Mammary epithelial cell (primary cell): Measurements from ENCODE around the gene ACRV1.

Source experiments
- CTCF ChIP-seq, 2 donors: IDR thresholded peaks in 1 of 2; conservative IDR thresholded peaks in 1 of 2; 2 replicates each; pipeline ENCODE4 v1.5.1; 2011 to 2012; ENCODE audit warnings: inconsistent platforms in 2 of 2, low read length in 2 of 2, mild to moderate bottlenecking in 2 of 2, control low read depth in 1 of 2, low read depth in 1 of 2; ENCODE audit not compliant: insufficient read depth in 1 of 2; ENCODE audit errors: extremely low read depth in 1 of 2
- EZH2 ChIP-seq: IDR thresholded peaks from 2 replicates; pipeline ENCODE4 v1.6.1; 2012; ENCODE audit warnings: low read length, inconsistent platforms, borderline replicate concordance

GRCh38 chr11:125625630-125626287 lies 54.9 kb downstream of the ACRV1 start:
- TF ChIP-seq CTCF (conservative IDR thresholded peaks at IDR 0.05 in 1 of 2, IDR thresholded peaks at IDR 0.05 in 1 of 2; ENCODE audit: extremely low read depth in 1 of 2, insufficient read depth in 1 of 2, low read depth in 1 of 2, low read length in 2 of 2): no peak
- no peak for TF ChIP-seq EZH2
